PC-9 (cell line): ENCODE data around the gene PRDX1. TPM values are rescaled to one million over a fixed set of nuclear protein-coding genes. Genes with fewer than 3 reads are reported as not detected.

Source experiments
- BruUV-seq: library from RNA; stranded (reverse); fragments of 400-500 nt; replicated peaks from 2 replicates; lab custom pipeline; 2021; lab: Mats Ljungman, UMichigan
- CTCF ChIA-PET: fragments of 300-600 bp; sonication (Branson Sonifier 250); formaldehyde crosslinking; loops from one replicate; lab custom pipeline; 2022; ENCODE audit warnings: antibody characterized with exemption; lab: Charles Lee
- POLR2A ChIA-PET: fragments of 300-600 bp; sonication (Branson Sonifier 250); formaldehyde crosslinking; loops from one replicate; lab custom pipeline; 2022; ENCODE audit warnings: antibody characterized with exemption; ENCODE audit not compliant: unreplicated experiment; lab: Charles Lee
- DNase-seq, 2 experiments: peaks; one replicate each; pipeline versions ENCODE4 v3.0.0 to v3.0.0-alpha.2; 2015 to 2022; ENCODE audit warnings: mixed read lengths in 1 of 2
- H2AFZ ChIP-seq: fragments of 200-600 bp; sonication (generic); 2 replicates; pipeline ENCODE4 v1.8.1; 2017; ENCODE audit warnings: antibody characterized with exemption
- H3F3A ChIP-seq: fragments of 200-600 bp; sonication (generic); 2 replicates; pipeline ENCODE4 v1.8.1; 2017; ENCODE audit warnings: antibody characterized with exemption, mild to moderate bottlenecking, low read depth; ENCODE audit not compliant: insufficient read depth
- H3K27ac ChIP-seq: fragments of 200-600 bp; sonication (generic); 2 replicates; pipeline ENCODE4 v1.6.1; 2016; ENCODE audit warnings: mixed run types
- H3K27me3 ChIP-seq: fragments of 200-600 bp; sonication (generic); 2 replicates; pipeline ENCODE4 v1.6.1; 2016; ENCODE audit warnings: low read depth, mixed run types; ENCODE audit not compliant: insufficient read depth
- H3K36me3 ChIP-seq: fragments of 200-600 bp; sonication (generic); 2 replicates; pipeline ENCODE4 v1.6.1; 2016; ENCODE audit warnings: low read depth, mixed run types
- H3K4me1 ChIP-seq: fragments of 200-600 bp; sonication (generic); replicated peaks from 2 replicates; pipeline ENCODE4 v1.6.1; 2016; ENCODE audit warnings: mixed run types; ENCODE audit not compliant: insufficient read depth
- H3K4me2 ChIP-seq: fragments of 200-600 bp; sonication (generic); 2 replicates; pipeline ENCODE4 v1.6.1; 2017; ENCODE audit warnings: mixed run types
- H3K4me3 ChIP-seq: fragments of 200-600 bp; sonication (generic); 2 replicates; pipeline ENCODE4 v1.6.1; 2016; ENCODE audit warnings: mixed run types
- H3K79me2 ChIP-seq: fragments of 200-600 bp; sonication (generic); 2 replicates; pipeline ENCODE4 v1.6.1; 2017; ENCODE audit warnings: low read depth, mixed run types
- H3K9me2 ChIP-seq: fragments of 200-600 bp; sonication (generic); 2 replicates; pipeline ENCODE4 v1.8.1; 2017; ENCODE audit warnings: mild to moderate bottlenecking; ENCODE audit not compliant: insufficient read depth
- H3K9me3 ChIP-seq: fragments of 200-600 bp; sonication (generic); 2 replicates; pipeline ENCODE4 v1.8.1; 2016; ENCODE audit warnings: low read depth; ENCODE audit not compliant: insufficient read depth
- H4K20me1 ChIP-seq: fragments of 200-600 bp; sonication (generic); 2 replicates; pipeline ENCODE4 v1.8.1; 2017; ENCODE audit not compliant: insufficient read depth
- CTCF ChIP-seq: fragments of 200-600 bp; sonication (generic); conservative IDR thresholded peaks from 2 replicates; pipeline ENCODE4 v1.6.1; 2017; ENCODE audit warnings: mixed run types, antibody characterized with exemption, mild to moderate bottlenecking, moderate library complexity
- EZH2 ChIP-seq: fragments of 200-600 bp; sonication (generic); IDR thresholded peaks from 2 replicates; pipeline ENCODE4 v1.8.0; 2017; ENCODE audit warnings: antibody characterized with exemption, low read depth
- intact Hi-C: fragments of 100-400 bp; cut with micrococcal nuclease; formaldehyde crosslinking; loops from one replicate; pipeline ENCODE4 v1.10.0; 2022; ENCODE audit not compliant: unreplicated experiment
- total RNA-seq: library from RNA; stranded (reverse); gene quantifications from 2 replicates; pipeline ENCODE4 v1.2.3, GENCODE V29; 2021

Gene PRDX1
- total RNA-seq, 1 experiment from 2014 or later: 1,838 TPM

GRCh38 chr1:45536886-45537285, 15.2 kb upstream of the PRDX1 start:
- DNase-seq: no peak
- Histone ChIP-seq H2AFZ (no peak overlapping the region), H4K20me1 (no peaks in the 10 kb centered on the region), H3F3A (peaks cover 14% of the 10 kb centered on the region; the same call in 1 of the 2 replicates), H3K4me2 (no peak overlapping the region), H3K27ac (no peak overlapping the region), H3K79me2 (no peaks in the 10 kb centered on the region), H3K4me3 (no peak overlapping the region), H3K9me2 (no peaks in the 10 kb centered on the region), H3K27me3 (no peaks in the 10 kb centered on the region), H3K36me3 (no peaks in the 10 kb centered on the region), H3K4me1 (peaks cover 13% of the 10 kb centered on the region), H3K9me3 (no peaks in the 10 kb centered on the region)
- intact Hi-C loops: no loop called here
- CTCF ChIA-PET: interaction anchor here (0.8 to 1.4 kb wide), 2 partner anchors 9 to 43 kb away, joined by 4 to 6 read pairs; no protein-coding TSS in a partner anchor
- BruUV-seq: no TSS peak
- POLR2A ChIA-PET: interaction anchor here (0.6 to 0.7 kb wide), 2 partner anchors 11 to 12 kb away, joined by 3 to 7 read pairs; no protein-coding TSS in a partner anchor
- TF ChIP-seq EZH2: no peak
- TF ChIP-seq CTCF: no peak

GRCh38 chr1:45535988-45536766, 14.5 kb upstream of the PRDX1 start:
- no peaks in the 10 kb centered on the region for H3K9me2 ChIP-seq
- no peaks in the 10 kb centered on the region for H3K27me3 ChIP-seq
- ChIA-PET CTCF (interaction anchor here (0.8 kb wide), 1 partner anchor 9 kb away, joined by 4 read pairs; no protein-coding TSS in a partner anchor), POLR2A (interaction anchor here (0.6 to 0.7 kb wide), 3 partner anchors 9 to 47 kb away, joined by 3 read pairs; no protein-coding TSS in a partner anchor)
- no peaks in the 10 kb centered on the region for H3K9me3 ChIP-seq
- no peak overlapping the region for H2AFZ ChIP-seq
- H3K4me3 ChIP-seq: no peak overlapping the region
- H3K79me2 ChIP-seq: no peaks in the 10 kb centered on the region
- H3F3A ChIP-seq: peaks cover 14% of the 10 kb centered on the region; the same call in 1 of the 2 replicates
- H4K20me1 ChIP-seq: no peaks in the 10 kb centered on the region
- no TSS peak for BruUV-seq
- no peak for DNase-seq
- no peak overlapping the region for H3K27ac ChIP-seq
- intact Hi-C loops: no loop called here
- no peaks in the 10 kb centered on the region for H3K36me3 ChIP-seq
- H3K4me2 ChIP-seq: 0 out of 2 replicates have a peak overlapping the region, but pooled peaks have one; percentile 11
- no peak for TF ChIP-seq CTCF
- no peak for TF ChIP-seq EZH2
- H3K4me1 ChIP-seq: peaks cover 13% of the 10 kb centered on the region

- H3K36me3 ChIP-seq: no peaks in the 10 kb centered on the region
- no peak for DNase-seq
- H3K4me1 ChIP-seq: peaks cover 13% of the 10 kb centered on the region
- TF ChIP-seq EZH2 (no peak), CTCF (no peak)
- no peak overlapping the region for H3K4me2 ChIP-seq
- no peaks in the 10 kb centered on the region for H3K79me2 ChIP-seq
- H3K27ac ChIP-seq: no peak overlapping the region
- H3F3A ChIP-seq: peaks cover 11% of the 10 kb centered on the region; the same call in 1 of the 2 replicates
- no peak overlapping the region for H2AFZ ChIP-seq
- intact Hi-C loops: no loop called here
- ChIA-PET CTCF (interaction anchor here (0.7 kb wide), 1 partner anchor 230 kb away, joined by 4 read pairs; no protein-coding TSS in a partner anchor), POLR2A (no interaction called here)
- no TSS peak for BruUV-seq
- no peaks in the 10 kb centered on the region for H3K9me2 ChIP-seq
- no peaks in the 10 kb centered on the region for H3K9me3 ChIP-seq
- H3K27me3 ChIP-seq: no peaks in the 10 kb centered on the region
- no peak overlapping the region for H3K4me3 ChIP-seq
- H4K20me1 ChIP-seq: no peaks in the 10 kb centered on the region
Observed at GRCh38 chr1:45531873-45532272, 10.2 kb upstream of the PRDX1 start.
